HL-60 (cell line): ENCODE measurements around the gene USP26.

ENCODE experiments used
- CTCF ChIP-seq: IDR thresholded peaks from one replicate; pipeline ENCODE4 v1.5.1; 2011; ENCODE audit warnings: low read length, control low read depth, inconsistent platforms; ENCODE audit not compliant: insufficient read depth
- POLR2AphosphoS5 ChIP-seq: IDR thresholded peaks from 2 replicates; pipeline ENCODE4 v1.6.1; 2012; ENCODE audit warnings: low read depth
- REST ChIP-seq: IDR thresholded peaks from 2 replicates; pipeline ENCODE4 v1.6.1; 2012; ENCODE audit warnings: low read depth; ENCODE audit not compliant: insufficient replicate concordance

- TF ChIP-seq REST (no peak), POLR2AphosphoS5 (no peak), CTCF (no peak)
These were observed 6.6 kb downstream of the USP26 start for GRCh38 chrX:133090236-133090809.
